HL-60 (cell line): ENCODE data around the gene SLC17A5.

Source experiments
- GABPA ChIP-seq: IDR thresholded peaks from 2 replicates; pipeline ENCODE4 v1.6.1; 2012; ENCODE audit warnings: low read depth
- POLR2AphosphoS5 ChIP-seq: IDR thresholded peaks from 2 replicates; pipeline ENCODE4 v1.6.1; 2012; ENCODE audit warnings: low read depth
- REST ChIP-seq: IDR thresholded peaks from 2 replicates; pipeline ENCODE4 v1.6.1; 2012; ENCODE audit warnings: low read depth; ENCODE audit not compliant: insufficient replicate concordance
- SPI1 ChIP-seq: IDR thresholded peaks from 2 replicates; pipeline ENCODE4 v1.6.1; 2012; ENCODE audit warnings: low read depth, mild to moderate bottlenecking, borderline replicate concordance
- TF ChIP-seq, protein P1 (sequence below): IDR thresholded peaks from one replicate; pipeline ENCODE4 v1.5.1; 2011; ENCODE audit warnings: low read length, control low read depth, inconsistent platforms; ENCODE audit not compliant: insufficient read depth

DNA sequence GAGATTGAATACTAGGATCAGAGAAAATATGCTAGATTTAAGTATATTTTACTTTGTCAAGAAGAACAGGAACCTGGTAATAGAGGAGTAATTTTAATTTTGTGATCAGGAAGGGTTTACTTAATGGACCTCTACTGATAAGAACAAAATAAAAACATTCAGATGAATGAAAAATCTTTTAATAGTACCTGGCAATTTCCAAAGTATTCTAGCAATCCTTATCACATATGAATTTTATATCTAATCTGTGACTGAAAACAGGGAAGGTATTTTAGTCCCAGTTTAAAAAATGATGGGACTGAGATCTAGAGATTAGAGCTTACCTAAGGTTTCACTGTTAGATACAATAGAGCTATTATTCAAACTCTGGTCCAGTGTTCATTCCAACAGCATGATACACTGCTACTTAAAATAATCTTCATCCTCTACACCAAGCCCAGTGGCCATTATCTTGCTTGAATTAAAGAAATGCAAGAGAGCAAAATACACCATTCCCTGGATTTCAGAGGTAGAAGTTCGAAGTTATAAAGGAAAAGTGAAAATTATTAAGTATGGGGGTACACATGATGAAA is 13.5 kb downstream of the SLC17A5 start:
- TF ChIP-seq, protein P1, sequence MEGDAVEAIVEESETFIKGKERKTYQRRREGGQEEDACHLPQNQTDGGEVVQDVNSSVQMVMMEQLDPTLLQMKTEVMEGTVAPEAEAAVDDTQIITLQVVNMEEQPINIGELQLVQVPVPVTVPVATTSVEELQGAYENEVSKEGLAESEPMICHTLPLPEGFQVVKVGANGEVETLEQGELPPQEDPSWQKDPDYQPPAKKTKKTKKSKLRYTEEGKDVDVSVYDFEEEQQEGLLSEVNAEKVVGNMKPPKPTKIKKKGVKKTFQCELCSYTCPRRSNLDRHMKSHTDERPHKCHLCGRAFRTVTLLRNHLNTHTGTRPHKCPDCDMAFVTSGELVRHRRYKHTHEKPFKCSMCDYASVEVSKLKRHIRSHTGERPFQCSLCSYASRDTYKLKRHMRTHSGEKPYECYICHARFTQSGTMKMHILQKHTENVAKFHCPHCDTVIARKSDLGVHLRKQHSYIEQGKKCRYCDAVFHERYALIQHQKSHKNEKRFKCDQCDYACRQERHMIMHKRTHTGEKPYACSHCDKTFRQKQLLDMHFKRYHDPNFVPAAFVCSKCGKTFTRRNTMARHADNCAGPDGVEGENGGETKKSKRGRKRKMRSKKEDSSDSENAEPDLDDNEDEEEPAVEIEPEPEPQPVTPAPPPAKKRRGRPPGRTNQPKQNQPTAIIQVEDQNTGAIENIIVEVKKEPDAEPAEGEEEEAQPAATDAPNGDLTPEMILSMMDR, result no peak
- TF ChIP-seq GABPA (no peak), POLR2AphosphoS5 (no peak), REST (no peak), SPI1 (no peak)
